GM23338 (cell line): ENCODE data around the gene NLK. TPM values are rescaled to one million over a fixed set of nuclear protein-coding genes. Genes with fewer than 3 reads are reported as not detected.

ENCODE experiments used
- ATAC-seq: fragments of 200-7000 bp; cut with Tn5 transposase; 3 replicates; pipeline ENCODE4 v1.9.1; 2020
- DNase-seq: peaks from one replicate; pipeline ENCODE4 v3.0.0-alpha.2; 2015; ENCODE audit warnings: low spot score
- H2AFZ ChIP-seq: fragments of 200-600 bp; sonication (generic); 2 replicates; pipeline ENCODE4 v1.8.0; 2016; ENCODE audit warnings: antibody characterized with exemption, mild to moderate bottlenecking, moderate library complexity
- H3F3A ChIP-seq: fragments of 200-600 bp; sonication (generic); replicated peaks from 2 replicates; pipeline ENCODE4 v1.8.0; 2017; ENCODE audit warnings: antibody characterized with exemption, mixed run types, low read depth
- H3K27ac ChIP-seq: fragments of 200-600 bp; sonication (generic); 2 replicates; pipeline ENCODE4 v1.6.1; 2016; ENCODE audit warnings: low read depth
- H3K27me3 ChIP-seq: fragments of 200-600 bp; sonication (generic); 2 replicates; pipeline ENCODE4 v1.8.0; 2016; ENCODE audit warnings: mild to moderate bottlenecking, mixed run types, moderate library complexity; ENCODE audit not compliant: insufficient read depth
- H3K36me3 ChIP-seq: fragments of 200-600 bp; sonication (generic); 2 replicates; pipeline ENCODE4 v1.8.0; 2016; ENCODE audit warnings: mild to moderate bottlenecking; ENCODE audit not compliant: insufficient read depth
- H3K4me1 ChIP-seq: fragments of 200-600 bp; sonication (generic); 2 replicates; pipeline ENCODE4 v1.8.0; 2016; ENCODE audit warnings: mild to moderate bottlenecking, moderate library complexity; ENCODE audit not compliant: insufficient read depth
- H3K4me2 ChIP-seq: fragments of 200-600 bp; sonication (generic); 2 replicates; pipeline ENCODE4 v1.7.1; 2017; ENCODE audit warnings: mixed run types
- H3K4me3 ChIP-seq: fragments of 200-600 bp; sonication (generic); 2 replicates; pipeline ENCODE4 v1.6.1; 2016; ENCODE audit warnings: mixed run types
- H3K79me2 ChIP-seq: fragments of 200-600 bp; sonication (generic); replicated peaks from 2 replicates; pipeline ENCODE4 v1.8.0; 2017; ENCODE audit warnings: mild to moderate bottlenecking; ENCODE audit not compliant: insufficient read depth
- H3K9me2 ChIP-seq: fragments of 200-600 bp; sonication (generic); 2 replicates; pipeline ENCODE4 v1.8.0; 2017; ENCODE audit not compliant: insufficient read depth
- H4K20me1 ChIP-seq: fragments of 200-600 bp; sonication (generic); replicated peaks from 2 replicates; pipeline ENCODE4 v1.8.0; 2017; ENCODE audit warnings: mild to moderate bottlenecking; ENCODE audit not compliant: insufficient read depth
- H3K27ac Mint-ChIP-seq: 2 replicates; pipeline ENCODE4 v1.8.0; 2020; ENCODE audit warnings: inconsistent platforms, mild to moderate bottlenecking, moderate library complexity, mixed read lengths
- H3K27me3 Mint-ChIP-seq: 3 replicates; pipeline ENCODE4 v1.8.0; 2022; ENCODE audit warnings: low read depth, mild to moderate bottlenecking, moderate library complexity, mixed read lengths, inconsistent platforms; ENCODE audit not compliant: insufficient read depth, poor library complexity
- H3K36me3 Mint-ChIP-seq: 3 replicates; pipeline ENCODE4 v1.8.0; 2021; ENCODE audit warnings: low read depth, mild to moderate bottlenecking, inconsistent platforms, moderate library complexity, mixed read lengths
- H3K4me1 Mint-ChIP-seq: 3 replicates; pipeline ENCODE4 v1.8.0; 2020; ENCODE audit warnings: mild to moderate bottlenecking, inconsistent platforms, mixed read lengths
- H3K4me3 Mint-ChIP-seq: 3 replicates; pipeline ENCODE4 v1.8.0; 2021; ENCODE audit warnings: moderate library complexity, mild to moderate bottlenecking, inconsistent platforms, mixed read lengths
- H3K9me3 Mint-ChIP-seq: 3 replicates; pipeline ENCODE4 v1.8.0; 2020; ENCODE audit warnings: moderate library complexity, mild to moderate bottlenecking, inconsistent platforms, mixed read lengths
- CREB1 ChIP-seq: fragments of 250-450 bp; sonication (Bioruptor Pico); IDR thresholded peaks from 2 replicates; pipeline ENCODE4 v1.5.0; 2020; ENCODE audit warnings: low read depth, mild to moderate bottlenecking, moderate library complexity
- CTCF ChIP-seq, 2 experiments: fragments of 200-600 bp in 1 of 2; sonication (generic) in 1 of 2; conservative IDR thresholded peaks; 2 replicates each; pipeline versions ENCODE4 v1.5.1 to v1.6.1; 2016 to 2017; ENCODE audit warnings: antibody characterized with exemption in 2 of 2, low read depth in 2 of 2, mild to moderate bottlenecking in 2 of 2, moderate library complexity in 1 of 2
- EZH2 ChIP-seq: fragments of 200-600 bp; sonication (generic); IDR thresholded peaks from one replicate; pipeline ENCODE4 v1.8.0; 2017; ENCODE audit warnings: antibody characterized with exemption, mild to moderate bottlenecking, low read depth; ENCODE audit not compliant: unreplicated experiment
- EZH2phosphoT487 ChIP-seq: fragments of 200-600 bp; sonication (generic); IDR thresholded peaks from one replicate; pipeline ENCODE4 v1.8.1; 2018; ENCODE audit warnings: antibody characterized with exemption; ENCODE audit not compliant: unreplicated experiment
- JUNB ChIP-seq: IDR thresholded peaks from one replicate; pipeline ENCODE4 v1.6.1; 2016; ENCODE audit warnings: antibody characterized with exemption; ENCODE audit not compliant: unreplicated experiment
- NANOG ChIP-seq: IDR thresholded peaks from 2 replicates; pipeline ENCODE4 v1.6.1; 2016; ENCODE audit warnings: antibody characterized with exemption, borderline replicate concordance
- POLR2AphosphoS5 ChIP-seq: IDR thresholded peaks from 2 replicates; pipeline ENCODE4 v1.6.1; 2016; ENCODE audit warnings: antibody characterized with exemption, low read depth
- STAT1 ChIP-seq: IDR thresholded peaks from one replicate; pipeline ENCODE4 v1.6.1; 2016; ENCODE audit warnings: antibody characterized with exemption; ENCODE audit not compliant: unreplicated experiment
- ZNF114 ChIP-seq: fragments of 250-450 bp; sonication (Bioruptor Pico); IDR thresholded peaks from 2 replicates; pipeline ENCODE4 v1.5.0; 2020; ENCODE audit warnings: mild to moderate bottlenecking, moderate library complexity
- ZNF462 ChIP-seq: fragments of 250-450 bp; sonication (Bioruptor Pico); IDR thresholded peaks from 2 replicates; pipeline ENCODE4 v1.5.0; 2020; ENCODE audit warnings: mild to moderate bottlenecking, moderate library complexity
- polyA plus RNA-seq: library from polyadenylated mRNA; unstranded; fragments of >200 nt; fragmentation: Nextera tagmentation; extraction: Ambion mirVana; gene quantifications from 2 replicates; pipeline ENCODE4 v1.2.1, GENCODE V29; 2016
- total RNA-seq: library from RNA; depleted of rRNA; stranded (reverse); fragments of >200 nt; shearing (Covaris generic); gene quantifications from 2 replicates; pipeline ENCODE4 v1.2.3, GENCODE V29; 2014

NLK gene
- total and polyA plus RNA-seq, 2 experiments from 2014 or later, result 34.7 to 78.5 TPM

GRCh38 chr17:28041068-28041843 is 1.2 kb upstream of the NLK start:
- H3K27me3 Mint-ChIP-seq, result peaks cover 6% of the 10 kb centered on the region
- peaks cover 19% of the 10 kb centered on the region for H3K36me3 Mint-ChIP-seq

GRCh38 chr17:28041844-28042656 is 427 bp upstream of the NLK start:
- TF ChIP-seq STAT1 (no peak), POLR2AphosphoS5 (no peak), ZNF462 (CRISPR knock-in tag) (no peak), EZH2phosphoT487 (no peak), NANOG (no peak), JUNB (no peak), CTCF (conservative IDR thresholded peaks at IDR 0.05; ENCODE audit: low read depth in 2 of 2) (no peak), EZH2 (no peak), CREB1 (no peak), ZNF114 (no peak)

More at GRCh38 chr17:28041068-28041843, 1.2 kb upstream of the NLK start:
- Histone ChIP-seq H3K36me3 (no peaks in the 10 kb centered on the region), H3K27me3 (no peaks in the 10 kb centered on the region), H3K9me2 (no peaks in the 10 kb centered on the region), H3K4me2 (no peak overlapping the region), H3K27ac (no peak overlapping the region), H2AFZ (no peak overlapping the region), H3K4me3 (peak overlapping the region; percentile 65), H4K20me1 (0 out of 2 replicates have a peak, but pooled peaks cover 7% of the 10 kb centered on the region), H3K4me1 (peaks cover 40% of the 10 kb centered on the region), H3F3A (no peaks in the 10 kb centered on the region), H3K79me2 (peaks cover 44% of the 10 kb centered on the region)
- ATAC-seq (peak; percentile 95), DNase-seq (peak; percentile 99)
- H3K4me3 Mint-ChIP-seq, result peak overlapping the region; percentile 95
- no peaks in the 10 kb centered on the region for H3K9me3 Mint-ChIP-seq
- no peak for TF ChIP-seq STAT1
- peak; percentile 91 for TF ChIP-seq POLR2AphosphoS5
- TF ChIP-seq CREB1, result peak; percentile 87
- peak overlapping the region; percentile 84 for H3K27ac Mint-ChIP-seq
- H3K4me1 Mint-ChIP-seq, result peaks cover 38% of the 10 kb centered on the region

More at GRCh38 chr17:28041844-28042656, 427 bp upstream of the NLK start:
- H3K9me3 Mint-ChIP-seq, result no peaks in the 10 kb centered on the region
- DNase-seq (peak; percentile 36), ATAC-seq (peak; percentile 17)
- Histone ChIP-seq H3K9me2 (no peaks in the 10 kb centered on the region), H4K20me1 (0 out of 2 replicates have a peak, but pooled peaks cover 7% of the 10 kb centered on the region), H3K4me1 (peaks cover 48% of the 10 kb centered on the region), H2AFZ (no peak overlapping the region), H3K27me3 (no peaks in the 10 kb centered on the region), H3K79me2 (peaks cover 52% of the 10 kb centered on the region), H3F3A (no peaks in the 10 kb centered on the region), H3K4me3 (peak overlapping the region; percentile 65), H3K27ac (0 out of 2 replicates have a peak overlapping the region, but pooled peaks have one; percentile 22), H3K4me2 (peak overlapping the region; percentile 74), H3K36me3 (no peaks in the 10 kb centered on the region)
- peaks cover 46% of the 10 kb centered on the region for H3K4me1 Mint-ChIP-seq
- peaks cover 6% of the 10 kb centered on the region for H3K27me3 Mint-ChIP-seq
- H3K27ac Mint-ChIP-seq, result peak overlapping the region; percentile 89
- H3K4me3 Mint-ChIP-seq, result peak overlapping the region; percentile 95
- H3K36me3 Mint-ChIP-seq, result peaks cover 19% of the 10 kb centered on the region
